ENCODE results near the gene DET1. TPM values are rescaled to one million over a fixed set of nuclear protein-coding genes. Genes with fewer than 3 reads are reported as not detected.
A peak's percentile ranks its signal among the peaks of the same experiment; 100 is the strongest.
"Not testable (repeated sequence)": the region's sequence is repeated elsewhere in the genome, so short reads cannot be mapped to it uniquely, and the experiment has no call there.

The DET1 gene
- total and polyA plus RNA-seq, 4 experiments from 2014 or later: 1.1 to 11.7 (median 7.5) TPM

GRCh38 chr15:88558026-88558425 is 11.5 kb upstream of the DET1 start:
- intact Hi-C loops (cut with micrococcal nuclease); H3K4me1 Mint-ChIP-seq; H3K36me3 Mint-ChIP-seq; H3K4me3 Mint-ChIP-seq; H3K27ac Mint-ChIP-seq; H3K36me3 ChIP-seq (ENCODE audit: insufficient read depth, low read length); DNase-seq; CTCF ChIA-PET (ENCODE audit: partially characterized antibody); H3K27me3 ChIP-seq (ENCODE audit: insufficient read depth, low read length); H3K9me3 ChIP-seq (ENCODE audit: control insufficient read depth in 1 of 2, low read length in 2 of 2); H3K4me3 ChIP-seq (ENCODE audit: low read length in 2 of 2); POLR2A ChIA-PET (ENCODE audit: partially characterized antibody); H3K4me1 ChIP-seq (ENCODE audit: insufficient read depth, low read length); H3K27ac ChIP-seq (ENCODE audit: low read depth, low read length): not testable (repeated sequence)
- Mint-ChIP-seq H3K9me3 (peaks cover 0 to 16% (median 6%) of the 10 kb centered on the region in 8 donors), H3K27me3 (peaks cover 9 to 11% of the 10 kb centered on the region in 2 donors)

- H3K4me3 Mint-ChIP-seq; H3K36me3 Mint-ChIP-seq; H3K27me3 ChIP-seq (ENCODE audit: insufficient read depth, low read length); CTCF ChIA-PET (ENCODE audit: partially characterized antibody); H3K27ac Mint-ChIP-seq; DNase-seq; H3K4me3 ChIP-seq (ENCODE audit: low read length in 2 of 2); POLR2A ChIA-PET (ENCODE audit: partially characterized antibody); H3K4me1 ChIP-seq (ENCODE audit: insufficient read depth, low read length); H3K27me3 Mint-ChIP-seq; H3K27ac ChIP-seq (ENCODE audit: low read depth, low read length); H3K9me3 ChIP-seq (ENCODE audit: control insufficient read depth in 1 of 2, low read length in 2 of 2); intact Hi-C loops (cut with micrococcal nuclease); H3K9me3 Mint-ChIP-seq; H3K36me3 ChIP-seq (ENCODE audit: insufficient read depth, low read length): not testable (repeated sequence)
- peaks cover 4 to 23% (median 6%) of the 10 kb centered on the region in 4 donors for H3K4me1 Mint-ChIP-seq
Observed at GRCh38 chr15:88548009-88548408, 1.5 kb upstream of the DET1 start.

GRCh38 chr15:88545578-88546247 is 768 bp downstream of the DET1 start:
- H3K36me3 Mint-ChIP-seq; POLR2A ChIA-PET (ENCODE audit: partially characterized antibody); H3K9me3 ChIP-seq (ENCODE audit: control insufficient read depth in 1 of 2, low read length in 2 of 2); CTCF ChIA-PET (ENCODE audit: partially characterized antibody); H3K4me1 ChIP-seq (ENCODE audit: insufficient read depth, low read length); H3K27me3 ChIP-seq (ENCODE audit: insufficient read depth, low read length); H3K36me3 ChIP-seq (ENCODE audit: insufficient read depth, low read length); DNase-seq; H3K9me3 Mint-ChIP-seq; H3K27me3 Mint-ChIP-seq: not testable (repeated sequence)
- intact Hi-C loops (cut with micrococcal nuclease): loop anchor here (1.0 to 2.0 kb wide), 5 partner anchors 76 to 543 kb away; partner anchors contain the start of genes ABHD2, AEN, MRPL46 and MRPS11
- H3K27ac Mint-ChIP-seq: peak overlapping the region; percentile 86 to 97 (median 97)
- H3K4me3 Mint-ChIP-seq: peak overlapping the region; percentile 92 to 95 (median 92)
- Histone ChIP-seq H3K27ac (ENCODE audit: low read depth, low read length) (peak overlapping the region; percentile 62), H3K4me3 (ENCODE audit: low read length in 2 of 2) (peak overlapping the region; percentile 34 to 63)
- H3K4me1 Mint-ChIP-seq: peaks cover 4 to 23% (median 9%) of the 10 kb centered on the region in 4 donors

GRCh38 chr15:88543065-88543776 is 3.3 kb downstream of the DET1 start:
- Mint-ChIP-seq H3K4me3 (no peak overlapping the region), H3K4me1 (peaks cover 8 to 23% (median 10%) of the 10 kb centered on the region in 4 donors)

GRCh38 chr15:88542342-88542733 is 4.1 kb downstream of the DET1 start:
- Mint-ChIP-seq H3K4me3 (no peak overlapping the region), H3K27me3 (no peaks in the 10 kb centered on the region), H3K36me3 (peaks cover 5 to 8% of the 10 kb centered on the region in 2 donors), H3K4me1 (peaks cover 8 to 21% (median 9%) of the 10 kb centered on the region in 4 donors), H3K27ac (no peak overlapping the region), H3K9me3 (peaks cover 0 to 3% (median 0%) of the 10 kb centered on the region in 8 donors)
- DNase-seq: no peak
- Histone ChIP-seq H3K4me3 (ENCODE audit: low read length in 2 of 2) (no peak overlapping the region), H3K36me3 (ENCODE audit: insufficient read depth, low read length) (no peaks in the 10 kb centered on the region), H3K9me3 (ENCODE audit: control insufficient read depth in 1 of 2, low read length in 2 of 2) (no peaks in the 10 kb centered on the region), H3K27me3 (ENCODE audit: insufficient read depth, low read length) (no peaks in the 10 kb centered on the region), H3K4me1 (ENCODE audit: insufficient read depth, low read length) (peaks cover 9% of the 10 kb centered on the region), H3K27ac (ENCODE audit: low read depth, low read length) (no peak overlapping the region)
- CTCF ChIA-PET (ENCODE audit: partially characterized antibody): no interaction called here
- intact Hi-C loops (cut with micrococcal nuclease): no loop called here
- POLR2A ChIA-PET (ENCODE audit: partially characterized antibody): no interaction called here

More at GRCh38 chr15:88543065-88543776, 3.3 kb downstream of the DET1 start:
- Mint-ChIP-seq H3K9me3 (peaks cover 0 to 3% (median 0%) of the 10 kb centered on the region in 8 donors), H3K27ac (no peak overlapping the region), H3K27me3 (no peaks in the 10 kb centered on the region), H3K36me3 (peaks cover 5 to 8% of the 10 kb centered on the region in 2 donors)
- no peaks in the 10 kb centered on the region for H3K9me3 ChIP-seq (ENCODE audit: control insufficient read depth in 1 of 2, low read length in 2 of 2)
- peaks cover 9% of the 10 kb centered on the region for H3K4me1 ChIP-seq (ENCODE audit: insufficient read depth, low read length)
- no peak for DNase-seq
- ChIA-PET POLR2A (ENCODE audit: partially characterized antibody) (interaction anchor here (1.0 kb wide), 1 partner anchor 82 kb away, joined by 3 read pairs; no protein-coding TSS in a partner anchor), CTCF (ENCODE audit: partially characterized antibody) (no interaction called here)
- intact Hi-C loops (cut with micrococcal nuclease): no loop called here
- H3K27me3 ChIP-seq (ENCODE audit: insufficient read depth, low read length): no peaks in the 10 kb centered on the region
- no peaks in the 10 kb centered on the region for H3K36me3 ChIP-seq (ENCODE audit: insufficient read depth, low read length)
- no peak overlapping the region for H3K27ac ChIP-seq (ENCODE audit: low read depth, low read length)
- H3K4me3 ChIP-seq (ENCODE audit: low read length in 2 of 2): no peak overlapping the region

- Mint-ChIP-seq H3K9me3 (peaks cover 0 to under 1% (median 0%) of the 10 kb centered on the region in 8 donors), H3K4me3 (no peak overlapping the region), H3K27ac (peak overlapping the region in 1 of 7 donors; percentile 31), H3K27me3 (no peaks in the 10 kb centered on the region), H3K4me1 (peaks cover 5 to 16% (median 8%) of the 10 kb centered on the region in 4 donors), H3K36me3 (peaks cover 5 to 8% of the 10 kb centered on the region in 2 donors)
- CTCF ChIA-PET (ENCODE audit: partially characterized antibody): no interaction called here
- intact Hi-C loops (cut with micrococcal nuclease): no loop called here
- POLR2A ChIA-PET (ENCODE audit: partially characterized antibody): no interaction called here
- Histone ChIP-seq H3K4me3 (ENCODE audit: low read length in 2 of 2) (no peak overlapping the region), H3K36me3 (ENCODE audit: insufficient read depth, low read length) (no peaks in the 10 kb centered on the region), H3K27me3 (ENCODE audit: insufficient read depth, low read length) (no peaks in the 10 kb centered on the region), H3K27ac (ENCODE audit: low read depth, low read length) (no peak overlapping the region), H3K9me3 (ENCODE audit: control insufficient read depth in 1 of 2, low read length in 2 of 2) (no peaks in the 10 kb centered on the region), H3K4me1 (ENCODE audit: insufficient read depth, low read length) (peaks cover 6% of the 10 kb centered on the region)
- no peak for DNase-seq
Observed at GRCh38 chr15:88541709-88542341, 4.7 kb downstream of the DET1 start.

GRCh38 chr15:88541111-88541510 is 5.4 kb downstream of the DET1 start:
- H3K27me3 ChIP-seq (ENCODE audit: insufficient read depth, low read length); H3K4me3 Mint-ChIP-seq; H3K27ac Mint-ChIP-seq; POLR2A ChIA-PET (ENCODE audit: partially characterized antibody); H3K9me3 Mint-ChIP-seq; intact Hi-C loops (cut with micrococcal nuclease); H3K9me3 ChIP-seq (ENCODE audit: control insufficient read depth in 1 of 2, low read length in 2 of 2); H3K27ac ChIP-seq (ENCODE audit: low read depth, low read length); H3K36me3 Mint-ChIP-seq; H3K4me3 ChIP-seq (ENCODE audit: low read length in 2 of 2); DNase-seq; H3K36me3 ChIP-seq (ENCODE audit: insufficient read depth, low read length); CTCF ChIA-PET (ENCODE audit: partially characterized antibody); H3K27me3 Mint-ChIP-seq; H3K4me1 Mint-ChIP-seq; H3K4me1 ChIP-seq (ENCODE audit: insufficient read depth, low read length): not testable (repeated sequence)

Data from CD4-positive, alpha-beta memory T cell (primary cell).